Endothelial cell of umbilical vein (primary cell): Measurements from ENCODE around the gene CCDC14.

Experiments
- EZH2 ChIP-seq: IDR thresholded peaks from 2 replicates; pipeline ENCODE4 v1.6.1; 2012; ENCODE audit warnings: borderline replicate concordance, low read depth, mild to moderate bottlenecking, moderate library complexity, low read length, inconsistent platforms; ENCODE audit not compliant: severe bottlenecking
- MAX ChIP-seq: IDR thresholded peaks from 2 replicates; pipeline ENCODE4 v1.6.1; 2011; ENCODE audit not compliant: insufficient read depth, insufficient read length
- POLR2A ChIP-seq: IDR thresholded peaks from 2 replicates; pipeline ENCODE4 v1.6.1; 2012; ENCODE audit warnings: low read depth, mild to moderate bottlenecking, control low read depth, low read length
- POLR2AphosphoS5 ChIP-seq: IDR thresholded peaks from 2 replicates; pipeline ENCODE4 v1.6.1; 2012; ENCODE audit warnings: low read depth, mild to moderate bottlenecking, control low read depth, low read length, moderate library complexity; ENCODE audit not compliant: insufficient read depth
- TF ChIP-seq, protein P1 (sequence below), 2 donors: IDR thresholded peaks; 1 replicate in 1 of 2; 2 replicates in 1 of 2; pipeline ENCODE4 v1.5.1; 2011; ENCODE audit warnings: low read length in 2 of 2, mild to moderate bottlenecking in 2 of 2, moderate library complexity in 2 of 2, control low read depth in 1 of 2, inconsistent platforms in 1 of 2, low read depth in 1 of 2; ENCODE audit not compliant: insufficient read depth in 1 of 2; ENCODE audit errors: extremely low read depth in 1 of 2

DNA sequence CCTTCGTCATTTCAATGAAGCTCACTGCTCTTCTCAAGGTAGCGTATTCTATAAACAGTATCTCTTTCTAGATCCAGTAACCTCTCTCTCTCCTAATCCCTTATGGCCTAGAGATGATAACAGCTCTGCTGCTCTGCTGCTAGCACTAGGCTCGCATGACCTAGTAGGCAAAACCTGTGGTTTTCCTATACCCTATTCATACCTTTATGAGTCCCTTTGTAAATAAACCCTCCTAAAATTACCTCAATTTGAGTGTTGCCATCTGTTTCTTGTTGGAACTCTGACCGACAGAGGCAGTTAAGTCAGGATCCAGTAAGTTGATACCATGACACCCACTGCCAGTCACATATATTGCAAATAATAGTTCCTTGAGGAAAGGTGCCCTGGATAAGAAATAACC, 7.3 kb downstream of the CCDC14 start:
- TF ChIP-seq, protein P1, sequence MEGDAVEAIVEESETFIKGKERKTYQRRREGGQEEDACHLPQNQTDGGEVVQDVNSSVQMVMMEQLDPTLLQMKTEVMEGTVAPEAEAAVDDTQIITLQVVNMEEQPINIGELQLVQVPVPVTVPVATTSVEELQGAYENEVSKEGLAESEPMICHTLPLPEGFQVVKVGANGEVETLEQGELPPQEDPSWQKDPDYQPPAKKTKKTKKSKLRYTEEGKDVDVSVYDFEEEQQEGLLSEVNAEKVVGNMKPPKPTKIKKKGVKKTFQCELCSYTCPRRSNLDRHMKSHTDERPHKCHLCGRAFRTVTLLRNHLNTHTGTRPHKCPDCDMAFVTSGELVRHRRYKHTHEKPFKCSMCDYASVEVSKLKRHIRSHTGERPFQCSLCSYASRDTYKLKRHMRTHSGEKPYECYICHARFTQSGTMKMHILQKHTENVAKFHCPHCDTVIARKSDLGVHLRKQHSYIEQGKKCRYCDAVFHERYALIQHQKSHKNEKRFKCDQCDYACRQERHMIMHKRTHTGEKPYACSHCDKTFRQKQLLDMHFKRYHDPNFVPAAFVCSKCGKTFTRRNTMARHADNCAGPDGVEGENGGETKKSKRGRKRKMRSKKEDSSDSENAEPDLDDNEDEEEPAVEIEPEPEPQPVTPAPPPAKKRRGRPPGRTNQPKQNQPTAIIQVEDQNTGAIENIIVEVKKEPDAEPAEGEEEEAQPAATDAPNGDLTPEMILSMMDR (IDR thresholded peaks at IDR 0.05; ENCODE audit: extremely low read depth in 1 of 2, insufficient read depth in 1 of 2, low read depth in 1 of 2, low read length in 2 of 2), result no peak
- TF ChIP-seq EZH2 (no peak), MAX (no peak), POLR2A (no peak), POLR2AphosphoS5 (no peak)
